K562 (cell line): ENCODE data around the gene EGFL7. TPM values are rescaled to one million over a fixed set of nuclear protein-coding genes. Genes with fewer than 3 reads are reported as not detected.

ENCODE experiments used
- CREM ChIP-seq: IDR thresholded peaks from 2 replicates; pipeline ENCODE4 v1.6.1; 2014; ENCODE audit warnings: antibody characterized with exemption, low read depth
- ELF4 ChIP-seq: fragments of 450-650 bp; formaldehyde crosslinking; IDR thresholded peaks from 2 replicates; pipeline ENCODE4 v1.4.0; 2022; ENCODE audit warnings: missing genetic modification characterization
- FOXK1 ChIP-seq: sonication (generic); formaldehyde crosslinking; IDR thresholded peaks from 2 replicates; pipeline ENCODE4 v1.8.0; 2022; ENCODE audit warnings: missing genetic modification reagents, mild to moderate bottlenecking, borderline replicate concordance
- HNRNPH1 ChIP-seq: fragments of 200-400 bp; formaldehyde crosslinking; optimal IDR thresholded peaks from 2 replicates; pipeline ENCODE3; 2017; ENCODE audit warnings: low read depth, mild to moderate bottlenecking, low read length, moderate library complexity
- KLF16 ChIP-seq: IDR thresholded peaks from 2 replicates; pipeline ENCODE4 v1.6.1; 2016; ENCODE audit warnings: antibody characterized with exemption
- MEF2D ChIP-seq: conservative IDR thresholded peaks from 2 replicates; pipeline ENCODE4 v1.6.1; 2016; ENCODE audit warnings: low read depth, missing genetic modification characterization, missing compliant biosample characterization
- NFE2L1 ChIP-seq: fragments of 450-650 bp; IDR thresholded peaks from 2 replicates; pipeline ENCODE4 v1.6.1; 2016; ENCODE audit warnings: missing genetic modification characterization, low read depth, mild to moderate bottlenecking, missing compliant biosample characterization, moderate library complexity, borderline replicate concordance
- NRF1 ChIP-seq, 2 experiments: fragments of 450-650 bp; IDR thresholded peaks in 1 of 2; conservative IDR thresholded peaks in 1 of 2; 2 replicates each; pipeline ENCODE4 v1.6.1; 2014; ENCODE audit warnings: mild to moderate bottlenecking in 2 of 2
- POLR2A ChIP-seq: fragments of 450-650 bp; conservative IDR thresholded peaks from 2 replicates; pipeline ENCODE4 v1.6.1; 2016
- RUNX1 ChIP-seq: sonication (generic); IDR thresholded peaks from 2 replicates; pipeline ENCODE4 v1.6.1; 2016; ENCODE audit warnings: antibody characterized with exemption, low read depth
- TEAD4 ChIP-seq, 2 experiments: sonication (generic) in 1 of 2; formaldehyde crosslinking in 1 of 2; IDR thresholded peaks; 2 replicates each; pipeline versions ENCODE4 v1.6.1 to v1.8.0; 2012 to 2022; ENCODE audit warnings: borderline replicate concordance in 1 of 2, inconsistent platforms in 1 of 2, low read length in 1 of 2, mild to moderate bottlenecking in 1 of 2, missing genetic modification reagents in 1 of 2
- THRAP3 ChIP-seq: fragments of 450-650 bp; IDR thresholded peaks from 2 replicates; pipeline ENCODE4 v1.6.1; 2016; ENCODE audit warnings: mild to moderate bottlenecking, inconsistent platforms, borderline replicate concordance
- TOE1 ChIP-seq, 2 experiments: fragments of 450-650 bp in 1 of 2; sonication (generic) in 1 of 2; formaldehyde crosslinking in 1 of 2; IDR thresholded peaks; 2 replicates each; pipeline versions ENCODE4 v1.7.1 to v1.8.0; 2016 to 2022; ENCODE audit warnings: borderline replicate concordance in 2 of 2, mild to moderate bottlenecking in 2 of 2, antibody characterized with exemption in 1 of 2, inconsistent platforms in 1 of 2, low read depth in 1 of 2, missing genetic modification reagents in 1 of 2, moderate library complexity in 1 of 2
- ZNF311 ChIP-seq: fragments of 250-450 bp; sonication (Bioruptor Pico); IDR thresholded peaks from 2 replicates; pipeline ENCODE4 v1.4.0; 2020; ENCODE audit warnings: mild to moderate bottlenecking, moderate library complexity
- ZNF764 ChIP-seq: fragments of 250-450 bp; sonication (Bioruptor Pico); IDR thresholded peaks from 2 replicates; pipeline ENCODE4 v1.4.0; 2020; ENCODE audit warnings: low read depth, mild to moderate bottlenecking, moderate library complexity
- polyA plus RNA-seq, 8 experiments: library from polyadenylated mRNA; depleted of rRNA in 4 of 8; stranded (reverse) in 5 of 8; unstranded in 3 of 8; fragments of >200 nt; fragmentation: Nextera tagmentation in 2 of 8; fragmentation: Illumina TruSeq in 1 of 8; extraction: Ambion mirVana in 2 of 8; extraction: Trizol in 1 of 8; gene quantifications; 2 replicates each; pipeline versions ENCODE4 v1.2.1 to v1.2.3, GENCODE V29; 2011 to 2014; ENCODE audit warnings: inconsistent platforms in 1 of 8, missing spikeins in 1 of 8
- total RNA-seq, 7 experiments: library from RNA; depleted of rRNA in 6 of 7; stranded (reverse); fragments of >200 nt in 6 of 7; fragmentation: Illumina TruSeq in 2 of 7; extraction: Trizol in 2 of 7; gene quantifications; 2 replicates each; pipeline versions ENCODE4 v1.2.1 to v1.2.3, GENCODE V29; 2011 to 2021; ENCODE audit warnings: low replicate concordance in 1 of 7
- TF ChIP-seq, protein P1 (sequence below): fragments of 250-450 bp; sonication (Bioruptor Pico); IDR thresholded peaks from 2 replicates; pipeline ENCODE4 v1.4.0; 2020; ENCODE audit warnings: borderline replicate concordance
- TF ChIP-seq, protein P2 (sequence below): fragments of 250-450 bp; sonication (Bioruptor Pico); IDR thresholded peaks from 2 replicates; pipeline ENCODE4 v1.5.0; 2020; ENCODE audit warnings: mild to moderate bottlenecking
- TF ChIP-seq, protein P3 (sequence below): fragments of 250-450 bp; sonication (Bioruptor Pico); IDR thresholded peaks from 2 replicates; pipeline ENCODE4 v1.4.0; 2020; ENCODE audit warnings: mild to moderate bottlenecking, moderate library complexity
- TF ChIP-seq, protein P4 (sequence below): sonication (generic); formaldehyde crosslinking; IDR thresholded peaks from 2 replicates; pipeline ENCODE4 v1.8.0; 2022; ENCODE audit warnings: missing genetic modification reagents, mild to moderate bottlenecking, moderate library complexity, borderline replicate concordance

Gene EGFL7
- total and polyA plus RNA-seq, 9 of the 15 experiments (the other 6 are each of a cell fraction or from before 2014, with no cell fraction given): 1.5 to 286 (median 55.5) TPM

DNA sequence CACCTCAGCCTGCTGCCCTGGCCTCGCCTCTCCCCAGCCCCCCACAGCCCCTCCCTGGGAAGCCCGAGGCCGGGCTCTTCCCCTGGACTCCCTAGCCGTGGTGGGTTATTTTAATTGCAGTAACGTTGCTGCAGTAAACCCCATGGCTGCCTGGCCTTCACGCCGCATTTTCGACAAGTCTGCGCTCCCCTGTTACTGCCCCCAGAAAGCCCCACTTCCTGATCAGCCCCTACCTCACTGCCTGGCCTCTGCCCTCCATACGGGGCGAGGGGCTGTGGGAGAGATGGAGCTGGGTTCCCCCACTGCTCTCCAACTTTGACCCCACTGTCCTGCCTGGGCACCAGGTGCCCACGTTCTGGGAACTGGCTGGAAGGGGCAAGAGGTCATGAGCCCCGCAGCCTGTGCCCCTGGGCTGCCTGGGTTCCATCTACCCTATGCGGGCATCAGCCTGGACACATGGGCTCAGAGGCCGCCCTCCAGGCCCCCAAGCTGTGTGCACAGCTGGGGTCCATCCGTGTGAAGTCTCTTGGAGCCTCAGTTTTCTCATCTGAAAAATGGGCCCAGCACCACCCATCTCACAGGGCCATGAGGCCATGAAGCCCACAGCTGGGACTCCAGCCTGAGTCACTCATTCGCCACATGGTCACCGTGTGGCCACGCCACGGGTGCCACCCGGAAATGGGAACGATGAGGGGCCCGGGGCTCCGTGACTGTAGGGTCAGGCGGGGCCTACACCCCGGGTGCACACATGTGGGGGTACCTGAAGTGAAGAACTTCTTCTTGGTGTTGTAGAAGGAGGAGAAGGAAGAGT, 11.5 kb downstream of the EGFL7 start (continued):
- TF ChIP-seq NFE2L1 (tag) (no peak), THRAP3 (no peak), ELF4 (CRISPR knock-in tag) (no peak), HNRNPH1 (no peak), POLR2A (peak; percentile 62), RUNX1 (0 out of 2 replicates have a peak, but pooled peaks have one; percentile 77), KLF16 (no peak), NRF1 (conservative IDR thresholded peaks at IDR 0.05 in 1 of 2, IDR thresholded peaks at IDR 0.05 in 1 of 2) (no peak), ZNF764 (CRISPR knock-in tag) (no peak), TEAD4 (IDR thresholded peaks at IDR 0.05; ENCODE audit: low read length) (no peak), TEAD4 (CRISPR knock-in tag; IDR thresholded peaks at IDR 0.05; ENCODE audit: borderline replicate concordance) (no peak), FOXK1 (CRISPR knock-in tag) (no peak), MEF2D (tag) (no peak), CREM (no peak), TOE1 (IDR thresholded peaks at IDR 0.05; ENCODE audit: borderline replicate concordance) (peak; percentile 36; the same call in 1 of the 2 replicates), TOE1 (CRISPR knock-in tag; IDR thresholded peaks at IDR 0.05; ENCODE audit: borderline replicate concordance, low read depth) (no peak), ZNF311 (no peak)
- TF ChIP-seq, protein P1, sequence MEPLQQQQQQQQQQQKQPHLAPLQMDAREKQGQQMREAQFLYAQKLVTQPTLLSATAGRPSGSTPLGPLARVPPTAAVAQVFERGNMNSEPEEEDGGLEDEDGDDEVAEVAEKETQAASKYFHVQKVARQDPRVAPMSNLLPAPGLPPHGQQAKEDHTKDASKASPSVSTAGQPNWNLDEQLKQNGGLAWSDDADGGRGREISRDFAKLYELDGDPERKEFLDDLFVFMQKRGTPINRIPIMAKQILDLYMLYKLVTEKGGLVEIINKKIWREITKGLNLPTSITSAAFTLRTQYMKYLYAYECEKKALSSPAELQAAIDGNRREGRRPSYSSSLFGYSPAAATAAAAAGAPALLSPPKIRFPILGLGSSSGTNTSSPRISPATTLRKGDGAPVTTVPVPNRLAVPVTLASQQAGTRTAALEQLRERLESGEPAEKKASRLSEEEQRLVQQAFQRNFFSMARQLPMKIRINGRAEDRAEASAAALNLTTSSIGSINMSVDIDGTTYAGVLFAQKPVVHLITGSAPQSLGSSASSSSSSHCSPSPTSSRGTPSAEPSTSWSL (CRISPR knock-in tag): no peak
- TF ChIP-seq, protein P2, sequence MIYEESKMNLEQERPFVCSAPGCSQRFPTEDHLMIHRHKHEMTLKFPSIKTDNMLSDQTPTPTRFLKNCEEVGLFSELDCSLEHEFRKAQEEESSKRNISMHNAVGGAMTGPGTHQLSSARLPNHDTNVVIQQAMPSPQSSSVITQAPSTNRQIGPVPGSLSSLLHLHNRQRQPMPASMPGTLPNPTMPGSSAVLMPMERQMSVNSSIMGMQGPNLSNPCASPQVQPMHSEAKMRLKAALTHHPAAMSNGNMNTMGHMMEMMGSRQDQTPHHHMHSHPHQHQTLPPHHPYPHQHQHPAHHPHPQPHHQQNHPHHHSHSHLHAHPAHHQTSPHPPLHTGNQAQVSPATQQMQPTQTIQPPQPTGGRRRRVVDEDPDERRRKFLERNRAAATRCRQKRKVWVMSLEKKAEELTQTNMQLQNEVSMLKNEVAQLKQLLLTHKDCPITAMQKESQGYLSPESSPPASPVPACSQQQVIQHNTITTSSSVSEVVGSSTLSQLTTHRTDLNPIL (CRISPR knock-in tag): no peak; the same call in 1 of the 2 replicates
- TF ChIP-seq, protein P3, sequence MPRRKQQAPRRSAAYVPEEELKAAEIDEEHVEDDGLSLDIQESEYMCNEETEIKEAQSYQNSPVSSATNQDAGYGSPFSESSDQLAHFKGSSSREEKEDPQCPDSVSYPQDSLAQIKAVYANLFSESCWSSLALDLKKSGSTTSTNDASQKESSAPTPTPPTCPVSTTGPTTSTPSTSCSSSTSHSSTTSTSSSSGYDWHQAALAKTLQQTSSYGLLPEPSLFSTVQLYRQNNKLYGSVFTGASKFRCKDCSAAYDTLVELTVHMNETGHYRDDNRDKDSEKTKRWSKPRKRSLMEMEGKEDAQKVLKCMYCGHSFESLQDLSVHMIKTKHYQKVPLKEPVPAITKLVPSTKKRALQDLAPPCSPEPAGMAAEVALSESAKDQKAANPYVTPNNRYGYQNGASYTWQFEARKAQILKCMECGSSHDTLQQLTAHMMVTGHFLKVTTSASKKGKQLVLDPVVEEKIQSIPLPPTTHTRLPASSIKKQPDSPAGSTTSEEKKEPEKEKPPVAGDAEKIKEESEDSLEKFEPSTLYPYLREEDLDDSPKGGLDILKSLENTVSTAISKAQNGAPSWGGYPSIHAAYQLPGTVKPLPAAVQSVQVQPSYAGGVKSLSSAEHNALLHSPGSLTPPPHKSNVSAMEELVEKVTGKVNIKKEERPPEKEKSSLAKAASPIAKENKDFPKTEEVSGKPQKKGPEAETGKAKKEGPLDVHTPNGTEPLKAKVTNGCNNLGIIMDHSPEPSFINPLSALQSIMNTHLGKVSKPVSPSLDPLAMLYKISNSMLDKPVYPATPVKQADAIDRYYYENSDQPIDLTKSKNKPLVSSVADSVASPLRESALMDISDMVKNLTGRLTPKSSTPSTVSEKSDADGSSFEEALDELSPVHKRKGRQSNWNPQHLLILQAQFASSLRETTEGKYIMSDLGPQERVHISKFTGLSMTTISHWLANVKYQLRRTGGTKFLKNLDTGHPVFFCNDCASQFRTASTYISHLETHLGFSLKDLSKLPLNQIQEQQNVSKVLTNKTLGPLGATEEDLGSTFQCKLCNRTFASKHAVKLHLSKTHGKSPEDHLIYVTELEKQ: no peak
- TF ChIP-seq, protein P4, sequence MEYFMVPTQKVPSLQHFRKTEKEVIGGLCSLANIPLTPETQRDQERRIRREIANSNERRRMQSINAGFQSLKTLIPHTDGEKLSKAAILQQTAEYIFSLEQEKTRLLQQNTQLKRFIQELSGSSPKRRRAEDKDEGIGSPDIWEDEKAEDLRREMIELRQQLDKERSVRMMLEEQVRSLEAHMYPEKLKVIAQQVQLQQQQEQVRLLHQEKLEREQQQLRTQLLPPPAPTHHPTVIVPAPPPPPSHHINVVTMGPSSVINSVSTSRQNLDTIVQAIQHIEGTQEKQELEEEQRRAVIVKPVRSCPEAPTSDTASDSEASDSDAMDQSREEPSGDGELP: peak; percentile 87
